Measurements from ENCODE around the gene CBLN4.

The CBLN4 gene

GRCh38 chr20:56005389-56005715 is at the start of gene CBLN4:
CBLN4 (minus strand) TSS chr20:56005519; CDS start chr20:56004171, 1,348 bp downstream.
- H3K27ac ChIP-seq (ENCODE audit: poor library complexity, severe bottlenecking), result no peak within 1 kb of the TSS
- H3K4me3 ChIP-seq (ENCODE audit: severe bottlenecking), result no peak within 1 kb of the TSS
- no peaks in the 10 kb centered on the region for H3K36me3 ChIP-seq (ENCODE audit: low read depth)
- TF ChIP-seq CTCF (IDR thresholded peaks at IDR 0.05; ENCODE audit: poor library complexity, severe bottlenecking), result no peak
- DNase-seq (ENCODE audit: low spot score) (no peak), ATAC-seq (ENCODE audit: low read depth) (no peak)
- no peaks in the 10 kb centered on the region for H3K4me1 ChIP-seq (ENCODE audit: insufficient read depth, poor library complexity, severe bottlenecking)
- H3K9me3 ChIP-seq (ENCODE audit: severe bottlenecking), result no peaks in the 10 kb centered on the region
- peaks cover 84% of the 10 kb centered on the region for H3K27me3 ChIP-seq (ENCODE audit: insufficient read depth, poor library complexity, severe bottlenecking)

- no peak overlapping the region for H3K27ac ChIP-seq (ENCODE audit: poor library complexity, severe bottlenecking)
- no peaks in the 10 kb centered on the region for H3K9me3 ChIP-seq (ENCODE audit: severe bottlenecking)
- peaks cover 21% of the 10 kb centered on the region for H3K27me3 ChIP-seq (ENCODE audit: insufficient read depth, poor library complexity, severe bottlenecking)
- no peak overlapping the region for H3K4me3 ChIP-seq (ENCODE audit: severe bottlenecking)
- ATAC-seq (ENCODE audit: low read depth) (no peak), DNase-seq (ENCODE audit: low spot score) (no peak)
- no peaks in the 10 kb centered on the region for H3K36me3 ChIP-seq (ENCODE audit: low read depth)
- no peaks in the 10 kb centered on the region for H3K4me1 ChIP-seq (ENCODE audit: insufficient read depth, poor library complexity, severe bottlenecking)
- no peak for TF ChIP-seq CTCF (IDR thresholded peaks at IDR 0.05; ENCODE audit: poor library complexity, severe bottlenecking)
Measured at GRCh38 chr20:56043227-56043626, 37.9 kb upstream of the CBLN4 start.

GRCh38 chr20:56032251-56032650 is 26.9 kb upstream of the CBLN4 start:
- no peak overlapping the region for H3K27ac ChIP-seq (ENCODE audit: poor library complexity, severe bottlenecking)
- no peak for DNase-seq (ENCODE audit: low spot score)
- peaks cover 33% of the 10 kb centered on the region for H3K9me3 ChIP-seq (ENCODE audit: severe bottlenecking)
- TF ChIP-seq CTCF (IDR thresholded peaks at IDR 0.05; ENCODE audit: poor library complexity, severe bottlenecking), result no peak
- H3K4me3 ChIP-seq (ENCODE audit: severe bottlenecking), result no peak overlapping the region
- H3K27me3 ChIP-seq (ENCODE audit: insufficient read depth, poor library complexity, severe bottlenecking), result peaks cover 5% of the 10 kb centered on the region
- H3K4me1 ChIP-seq (ENCODE audit: insufficient read depth, poor library complexity, severe bottlenecking), result no peaks in the 10 kb centered on the region
- no peaks in the 10 kb centered on the region for H3K36me3 ChIP-seq (ENCODE audit: low read depth)
- no peak for ATAC-seq (ENCODE audit: low read depth)

- H3K4me3 ChIP-seq (ENCODE audit: severe bottlenecking), result no peak overlapping the region
- H3K4me1 ChIP-seq (ENCODE audit: insufficient read depth, poor library complexity, severe bottlenecking), result no peaks in the 10 kb centered on the region
- H3K27me3 ChIP-seq (ENCODE audit: insufficient read depth, poor library complexity, severe bottlenecking), result peaks cover 13% of the 10 kb centered on the region
- TF ChIP-seq CTCF (IDR thresholded peaks at IDR 0.05; ENCODE audit: poor library complexity, severe bottlenecking), result no peak
- ATAC-seq (ENCODE audit: low read depth), result no peak
- no peak overlapping the region for H3K27ac ChIP-seq (ENCODE audit: poor library complexity, severe bottlenecking)
- no peaks in the 10 kb centered on the region for H3K36me3 ChIP-seq (ENCODE audit: low read depth)
- H3K9me3 ChIP-seq (ENCODE audit: severe bottlenecking), result peaks cover 2% of the 10 kb centered on the region
- no peak for DNase-seq (ENCODE audit: low spot score)
Measured at GRCh38 chr20:56018716-56019115, 13.4 kb upstream of the CBLN4 start.

GRCh38 chr20:56018194-56018593 is 12.9 kb upstream of the CBLN4 start:
- H3K9me3 ChIP-seq (ENCODE audit: severe bottlenecking), result peaks cover 2% of the 10 kb centered on the region
- H3K4me3 ChIP-seq (ENCODE audit: severe bottlenecking), result no peak overlapping the region
- no peak overlapping the region for H3K27ac ChIP-seq (ENCODE audit: poor library complexity, severe bottlenecking)
- DNase-seq (ENCODE audit: low spot score) (no peak), ATAC-seq (ENCODE audit: low read depth) (no peak)
- H3K27me3 ChIP-seq (ENCODE audit: insufficient read depth, poor library complexity, severe bottlenecking), result peaks cover 13% of the 10 kb centered on the region
- H3K4me1 ChIP-seq (ENCODE audit: insufficient read depth, poor library complexity, severe bottlenecking), result no peaks in the 10 kb centered on the region
- H3K36me3 ChIP-seq (ENCODE audit: low read depth), result no peaks in the 10 kb centered on the region
- TF ChIP-seq CTCF (IDR thresholded peaks at IDR 0.05; ENCODE audit: poor library complexity, severe bottlenecking), result no peak

Data from RWPE2 (cell line).